HK-2 (cell line): ENCODE measurements around the gene OXNAD1.
A peak's percentile ranks its signal among the peaks of the same experiment; 100 is the strongest.
"Not testable (repeated sequence)": the region's sequence is repeated elsewhere in the genome, so short reads cannot be mapped to it uniquely, and the experiment has no call there.

Experiments used
- DNase-seq: peaks from one replicate; pipeline ENCODE4 v3.0.0-alpha.2; 2018; ENCODE audit not compliant: unreplicated experiment

Gene OXNAD1

GRCh38 chr3:16304061-16305010 is 39.3 kb downstream of the OXNAD1 start:
- DNase-seq: no peak

GRCh38 chr3:16305111-16305541 is 40.1 kb downstream of the OXNAD1 start:
- no peak for DNase-seq

GRCh38 chr3:16307832-16308531 is 43.0 kb downstream of the OXNAD1 start:
- DNase-seq: no peak

GRCh38 chr3:16308727-16309126 is 43.7 kb downstream of the OXNAD1 start:
- no peak for DNase-seq

GRCh38 chr3:16309558-16309957 is 44.5 kb downstream of the OXNAD1 start:
- DNase-seq: no peak

- DNase-seq: not testable (repeated sequence)
Measured at GRCh38 chr3:16310486-16310885, 45.5 kb downstream of the OXNAD1 start.

GRCh38 chr3:16311960-16312451 is 47.0 kb downstream of the OXNAD1 start:
- DNase-seq: no peak

GRCh38 chr3:16313886-16314645 is 49.1 kb downstream of the OXNAD1 start:
- no peak for DNase-seq

GRCh38 chr3:16315623-16316022 is 50.6 kb downstream of the OXNAD1 start:
- DNase-seq: no peak

- DNase-seq: no peak
Measured at GRCh38 chr3:16316396-16316795, 51.4 kb downstream of the OXNAD1 start.

- no peak for DNase-seq
Measured at GRCh38 chr3:16316847-16317560, 52.0 kb downstream of the OXNAD1 start.

GRCh38 chr3:16317561-16317945 is 52.5 kb downstream of the OXNAD1 start:
- DNase-seq: no peak

GRCh38 chr3:16318176-16318575 is 53.2 kb downstream of the OXNAD1 start:
- DNase-seq: no peak

GRCh38 chr3:16319307-16319706 is 54.3 kb downstream of the OXNAD1 start:
- DNase-seq: no peak

GRCh38 chr3:16319723-16320122 is 54.7 kb downstream of the OXNAD1 start:
- DNase-seq: no peak

GRCh38 chr3:16320711-16321110 is 55.7 kb downstream of the OXNAD1 start:
- DNase-seq: no peak

GRCh38 chr3:16322189-16322588 is 57.2 kb downstream of the OXNAD1 start:
- DNase-seq: peak; percentile 5

GRCh38 chr3:16323737-16324136 is 58.7 kb downstream of the OXNAD1 start:
- DNase-seq: no peak

GRCh38 chr3:16325850-16326249 is 60.8 kb downstream of the OXNAD1 start:
- DNase-seq: no peak

- DNase-seq: no peak
Measured at GRCh38 chr3:16326724-16327349, 61.8 kb downstream of the OXNAD1 start.

GRCh38 chr3:16328124-16328523 is 63.1 kb downstream of the OXNAD1 start:
- no peak for DNase-seq
